Measurements from ENCODE around the gene REPS1.

The REPS1 gene

DNA sequence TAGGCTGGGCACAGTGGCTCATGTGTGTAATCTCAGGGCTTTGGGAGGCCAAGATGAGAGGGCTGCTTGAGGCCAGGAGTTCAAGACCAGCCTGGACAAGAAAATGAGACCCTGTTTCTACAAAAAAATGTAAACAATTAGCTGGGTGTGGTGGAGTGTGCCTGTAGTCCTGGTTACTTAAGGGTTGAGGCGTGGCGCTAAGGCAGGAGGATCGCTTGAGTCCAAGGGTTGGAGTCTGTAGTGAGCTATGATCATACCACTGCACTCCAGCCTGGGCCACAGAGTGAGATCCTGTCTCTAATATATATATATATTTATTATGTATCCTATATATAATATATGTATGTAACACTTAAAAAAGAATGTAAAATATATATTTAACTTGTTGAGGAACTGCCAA, 32.6 kb upstream of the REPS1 start:
- Histone ChIP-seq H3K4me3 (ENCODE audit: low read depth in 1 of 2, low read length in 2 of 2) (no peak overlapping the region), H3K9me3 (ENCODE audit: control insufficient read depth in 1 of 2, low read length in 2 of 2) (no peaks in the 10 kb centered on the region), H3K27me3 (ENCODE audit: control insufficient read depth in 1 of 2, insufficient read depth in 2 of 2, low read length in 2 of 2) (no peaks in the 10 kb centered on the region), H3K9ac (ENCODE audit: low read depth in 1 of 2, low read length in 2 of 2) (no peak overlapping the region), H3K36me3 (ENCODE audit: control insufficient read depth in 1 of 2, insufficient read depth in 2 of 2, low read length in 2 of 2) (no peaks in the 10 kb centered on the region), H3K27ac (ENCODE audit: low read depth, low read length) (no peak overlapping the region), H3K4me1 (ENCODE audit: control insufficient read depth in 1 of 2, insufficient read depth in 2 of 2, low read length in 2 of 2) (no peaks in the 10 kb centered on the region)

DNA sequence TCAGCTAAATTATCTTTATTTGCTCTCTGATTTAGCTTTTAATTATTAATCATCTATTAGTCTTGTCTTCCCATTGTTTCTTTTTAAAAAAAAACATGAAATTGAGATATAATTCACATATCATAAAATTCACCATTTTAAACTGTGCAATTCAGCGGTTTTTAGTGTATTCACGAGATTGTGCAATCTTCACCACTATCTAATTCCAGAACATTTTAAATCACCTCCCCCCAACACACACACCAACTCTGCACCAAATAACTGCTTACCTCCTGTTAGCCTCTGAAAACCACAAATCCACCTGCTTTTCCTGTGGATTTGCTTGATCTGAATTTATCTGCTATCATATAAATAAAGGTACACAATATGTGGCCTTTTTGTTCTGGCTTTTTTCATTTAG, 31.7 kb upstream of the REPS1 start:
- Histone ChIP-seq H3K27me3 (ENCODE audit: control insufficient read depth in 1 of 2, insufficient read depth in 2 of 2, low read length in 2 of 2) (no peaks in the 10 kb centered on the region), H3K36me3 (ENCODE audit: control insufficient read depth in 1 of 2, insufficient read depth in 2 of 2, low read length in 2 of 2) (no peaks in the 10 kb centered on the region), H3K4me3 (ENCODE audit: low read depth in 1 of 2, low read length in 2 of 2) (no peak overlapping the region), H3K4me1 (ENCODE audit: control insufficient read depth in 1 of 2, insufficient read depth in 2 of 2, low read length in 2 of 2) (no peaks in the 10 kb centered on the region), H3K27ac (ENCODE audit: low read depth, low read length) (no peak overlapping the region), H3K9ac (ENCODE audit: low read depth in 1 of 2, low read length in 2 of 2) (no peak overlapping the region), H3K9me3 (ENCODE audit: control insufficient read depth in 1 of 2, low read length in 2 of 2) (no peaks in the 10 kb centered on the region)

DNA sequence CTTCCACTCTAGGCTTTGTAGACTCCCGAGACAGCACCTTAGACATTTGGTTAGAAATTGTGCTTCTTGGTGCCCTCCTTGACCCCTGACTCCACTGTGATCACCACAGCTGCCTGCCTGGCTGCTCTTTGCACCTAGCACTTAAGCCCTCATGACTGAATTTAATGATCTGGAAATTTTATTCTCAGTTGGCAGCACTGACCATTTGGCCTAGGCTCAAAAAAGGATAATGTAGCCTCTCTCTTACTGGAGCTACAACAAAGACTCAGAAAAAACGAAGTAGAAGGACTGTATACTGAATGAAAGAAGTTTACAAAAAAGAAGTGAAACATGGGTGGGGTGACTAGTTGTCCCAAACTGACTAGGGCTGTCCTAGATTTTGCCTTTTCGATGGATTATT, 29.2 kb upstream of the REPS1 start:
- Histone ChIP-seq H3K9ac (ENCODE audit: low read depth in 1 of 2, low read length in 2 of 2) (no peak overlapping the region), H3K4me3 (ENCODE audit: low read depth in 1 of 2, low read length in 2 of 2) (no peak overlapping the region), H3K36me3 (ENCODE audit: control insufficient read depth in 1 of 2, insufficient read depth in 2 of 2, low read length in 2 of 2) (no peaks in the 10 kb centered on the region), H3K4me1 (ENCODE audit: control insufficient read depth in 1 of 2, insufficient read depth in 2 of 2, low read length in 2 of 2) (no peaks in the 10 kb centered on the region), H3K9me3 (ENCODE audit: control insufficient read depth in 1 of 2, low read length in 2 of 2) (no peaks in the 10 kb centered on the region), H3K27ac (ENCODE audit: low read depth, low read length) (no peak overlapping the region), H3K27me3 (ENCODE audit: control insufficient read depth in 1 of 2, insufficient read depth in 2 of 2, low read length in 2 of 2) (no peaks in the 10 kb centered on the region)

DNA sequence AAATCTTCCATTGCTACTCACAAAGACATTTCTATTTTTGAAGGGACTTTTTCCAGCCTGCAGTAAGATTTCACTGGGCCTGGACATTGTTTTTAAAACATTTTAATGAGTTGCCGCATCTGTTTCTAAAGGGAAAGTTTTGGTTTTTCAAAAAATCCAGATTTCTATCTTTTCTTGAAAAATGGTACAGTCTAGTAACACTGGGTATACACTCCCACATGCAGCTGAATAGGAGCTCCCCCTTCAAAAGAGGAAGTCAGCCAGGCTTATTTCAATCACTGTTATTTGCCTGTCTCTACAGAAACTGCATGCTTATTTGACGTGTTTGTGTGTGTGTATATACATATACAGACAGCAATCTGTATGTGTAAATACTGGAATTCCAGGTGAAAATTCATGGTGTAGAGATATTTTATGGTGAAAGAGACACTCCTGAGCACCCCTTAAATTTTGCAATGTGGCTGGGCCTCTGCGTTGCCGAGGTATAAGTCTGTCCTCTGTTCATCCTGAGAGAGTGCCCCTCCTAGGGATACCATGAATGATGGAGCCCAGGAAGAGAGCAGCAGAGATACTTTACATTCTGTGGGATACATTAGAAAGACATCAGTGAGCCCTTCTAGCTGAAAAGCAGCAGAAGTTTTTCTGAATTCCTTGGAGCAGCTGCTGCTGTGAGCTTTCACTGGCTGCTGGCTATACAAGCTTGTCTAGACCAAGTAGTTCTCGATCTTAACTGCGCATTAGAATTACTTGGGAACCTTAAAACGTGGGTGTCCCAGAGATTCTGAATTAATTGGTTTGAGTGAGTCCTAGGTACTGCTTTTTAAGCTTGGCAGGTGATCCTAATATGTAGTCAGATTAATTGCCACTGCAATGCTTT, 28.5 kb upstream of the REPS1 start:
- Histone ChIP-seq H3K27me3 (ENCODE audit: control insufficient read depth in 1 of 2, insufficient read depth in 2 of 2, low read length in 2 of 2) (no peaks in the 10 kb centered on the region), H3K4me1 (ENCODE audit: control insufficient read depth in 1 of 2, insufficient read depth in 2 of 2, low read length in 2 of 2) (no peaks in the 10 kb centered on the region), H3K27ac (ENCODE audit: low read depth, low read length) (no peak overlapping the region), H3K9ac (ENCODE audit: low read depth in 1 of 2, low read length in 2 of 2) (no peak overlapping the region), H3K4me3 (ENCODE audit: low read depth in 1 of 2, low read length in 2 of 2) (no peak overlapping the region), H3K36me3 (ENCODE audit: control insufficient read depth in 1 of 2, insufficient read depth in 2 of 2, low read length in 2 of 2) (no peaks in the 10 kb centered on the region), H3K9me3 (ENCODE audit: control insufficient read depth in 1 of 2, low read length in 2 of 2) (no peaks in the 10 kb centered on the region)

DNA sequence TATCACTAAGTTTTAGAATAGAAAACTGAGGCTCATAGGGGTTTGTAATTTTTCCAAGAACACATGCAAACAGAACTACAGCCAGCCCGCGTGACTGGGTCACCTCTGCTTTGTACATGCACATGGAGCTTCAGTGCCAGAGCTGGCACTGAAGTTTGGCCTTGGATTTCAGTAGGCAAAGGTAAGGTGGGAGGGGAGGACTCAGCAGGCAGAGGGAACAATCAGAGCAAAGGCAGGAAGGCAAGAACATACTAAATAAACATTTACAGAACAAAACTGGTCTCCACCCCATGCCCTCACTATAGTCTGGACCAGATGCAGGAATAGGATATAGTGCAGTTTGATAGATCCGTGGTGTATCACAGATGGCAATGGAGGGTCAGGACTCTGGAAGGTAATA, 26.9 kb upstream of the REPS1 start:
- H3K9ac ChIP-seq (ENCODE audit: low read depth in 1 of 2, low read length in 2 of 2) = no peak overlapping the region
- H3K36me3 ChIP-seq (ENCODE audit: control insufficient read depth in 1 of 2, insufficient read depth in 2 of 2, low read length in 2 of 2) = no peaks in the 10 kb centered on the region
- no peaks in the 10 kb centered on the region for H3K27me3 ChIP-seq (ENCODE audit: control insufficient read depth in 1 of 2, insufficient read depth in 2 of 2, low read length in 2 of 2)
- no peaks in the 10 kb centered on the region for H3K9me3 ChIP-seq (ENCODE audit: control insufficient read depth in 1 of 2, low read length in 2 of 2)
- H3K4me3 ChIP-seq (ENCODE audit: low read depth in 1 of 2, low read length in 2 of 2) = no peak overlapping the region
- no peaks in the 10 kb centered on the region for H3K4me1 ChIP-seq (ENCODE audit: control insufficient read depth in 1 of 2, insufficient read depth in 2 of 2, low read length in 2 of 2)
- H3K27ac ChIP-seq (ENCODE audit: low read depth, low read length) = no peak overlapping the region

DNA sequence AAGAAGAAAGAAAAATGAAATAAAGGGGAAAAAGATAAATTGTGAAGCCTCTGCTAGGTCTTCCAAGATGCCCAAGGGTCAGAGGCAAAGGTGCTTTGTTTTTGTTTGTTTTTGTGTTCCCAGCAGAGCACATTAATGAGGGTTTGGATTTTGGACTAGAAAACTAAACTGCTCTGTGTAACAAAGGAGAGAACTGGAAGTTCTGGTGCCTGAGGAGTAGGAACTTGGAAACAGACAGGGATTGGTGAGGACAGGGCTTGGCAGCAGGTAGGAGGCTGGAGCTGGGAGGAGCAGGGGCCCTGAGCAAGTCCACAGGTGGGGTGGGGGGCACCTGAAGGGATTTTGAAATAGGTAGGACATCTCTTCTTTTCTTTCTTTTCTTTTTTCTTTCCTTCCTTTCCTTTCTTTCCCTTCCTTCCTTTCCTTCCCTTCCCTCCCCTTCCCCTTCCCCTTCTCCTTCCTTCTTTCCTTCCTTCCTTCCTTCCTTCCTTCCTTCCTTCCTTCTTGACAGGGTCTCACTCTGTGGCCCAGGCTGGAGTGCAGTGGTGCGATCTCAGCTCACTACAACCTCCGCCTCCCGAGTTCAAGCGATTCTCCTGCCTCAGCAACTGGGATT, 25.2 kb upstream of the REPS1 start:
- no peaks in the 10 kb centered on the region for H3K36me3 ChIP-seq (ENCODE audit: control insufficient read depth in 1 of 2, insufficient read depth in 2 of 2, low read length in 2 of 2)
- H3K27ac ChIP-seq (ENCODE audit: low read depth, low read length) = no peak overlapping the region

DNA sequence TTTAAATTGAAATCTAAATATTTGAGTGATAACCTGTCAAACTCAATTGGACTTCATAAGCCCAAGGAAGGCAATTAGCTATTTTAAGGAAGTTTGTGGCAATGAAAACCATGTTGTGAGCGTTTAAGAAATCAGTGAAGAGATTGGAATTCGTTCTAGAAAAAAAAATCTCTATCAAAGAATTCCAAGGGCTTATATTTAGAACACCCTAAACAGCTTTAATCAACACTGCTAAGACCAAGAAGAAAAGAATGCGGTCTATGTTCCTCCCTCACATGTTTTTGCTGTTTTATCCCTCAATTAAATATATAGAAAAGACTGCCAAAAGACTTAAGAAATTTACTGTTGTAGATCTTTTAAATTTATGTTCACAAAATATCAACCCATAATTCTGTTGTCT, 23.9 kb upstream of the REPS1 start:
- no peak overlapping the region for H3K4me3 ChIP-seq (ENCODE audit: low read depth in 1 of 2, low read length in 2 of 2)
- H3K4me1 ChIP-seq (ENCODE audit: control insufficient read depth in 1 of 2, insufficient read depth in 2 of 2, low read length in 2 of 2) = no peaks in the 10 kb centered on the region
- H3K27me3 ChIP-seq (ENCODE audit: control insufficient read depth in 1 of 2, insufficient read depth in 2 of 2, low read length in 2 of 2) = no peaks in the 10 kb centered on the region
- H3K9me3 ChIP-seq (ENCODE audit: control insufficient read depth in 1 of 2, low read length in 2 of 2) = no peaks in the 10 kb centered on the region
- H3K36me3 ChIP-seq (ENCODE audit: control insufficient read depth in 1 of 2, insufficient read depth in 2 of 2, low read length in 2 of 2) = no peaks in the 10 kb centered on the region
- H3K27ac ChIP-seq (ENCODE audit: low read depth, low read length) = no peak overlapping the region
- no peak overlapping the region for H3K9ac ChIP-seq (ENCODE audit: low read depth in 1 of 2, low read length in 2 of 2)

More for the DNA sequence above, 25.2 kb upstream of the REPS1 start:
- H3K4me3 ChIP-seq (ENCODE audit: low read depth in 1 of 2, low read length in 2 of 2) = no peak overlapping the region
- H3K4me1 ChIP-seq (ENCODE audit: control insufficient read depth in 1 of 2, insufficient read depth in 2 of 2, low read length in 2 of 2) = no peaks in the 10 kb centered on the region
- H3K9ac ChIP-seq (ENCODE audit: low read depth in 1 of 2, low read length in 2 of 2) = no peak overlapping the region
- H3K9me3 ChIP-seq (ENCODE audit: control insufficient read depth in 1 of 2, low read length in 2 of 2) = no peaks in the 10 kb centered on the region
- H3K27me3 ChIP-seq (ENCODE audit: control insufficient read depth in 1 of 2, insufficient read depth in 2 of 2, low read length in 2 of 2) = no peaks in the 10 kb centered on the region

DNA sequence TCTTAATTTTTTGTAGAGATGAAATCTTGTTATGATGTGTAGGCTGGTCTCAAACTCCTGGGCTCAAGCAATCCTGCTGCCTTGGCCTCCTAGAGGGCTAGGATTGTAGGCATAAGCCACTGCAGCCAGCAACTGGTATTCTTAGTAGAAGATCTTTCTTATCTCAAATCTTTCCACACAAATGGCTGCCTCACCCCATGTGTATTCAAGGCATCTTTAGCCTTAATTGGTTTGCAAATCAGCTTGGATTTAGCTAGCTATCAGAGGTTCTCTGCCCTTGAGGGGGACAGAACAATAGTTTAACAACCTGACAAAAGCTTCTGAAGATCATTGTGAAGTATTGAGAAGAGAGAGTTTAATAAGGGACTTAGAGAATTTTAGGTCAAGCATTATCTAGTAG, 22.6 kb upstream of the REPS1 start:
- H3K27ac ChIP-seq (ENCODE audit: low read depth, low read length) = no peak overlapping the region
- no peaks in the 10 kb centered on the region for H3K27me3 ChIP-seq (ENCODE audit: control insufficient read depth in 1 of 2, insufficient read depth in 2 of 2, low read length in 2 of 2)
- H3K4me1 ChIP-seq (ENCODE audit: control insufficient read depth in 1 of 2, insufficient read depth in 2 of 2, low read length in 2 of 2) = no peaks in the 10 kb centered on the region
- H3K4me3 ChIP-seq (ENCODE audit: low read depth in 1 of 2, low read length in 2 of 2) = no peak overlapping the region
- no peak overlapping the region for H3K9ac ChIP-seq (ENCODE audit: low read depth in 1 of 2, low read length in 2 of 2)
- H3K36me3 ChIP-seq (ENCODE audit: control insufficient read depth in 1 of 2, insufficient read depth in 2 of 2, low read length in 2 of 2) = no peaks in the 10 kb centered on the region
- no peaks in the 10 kb centered on the region for H3K9me3 ChIP-seq (ENCODE audit: control insufficient read depth in 1 of 2, low read length in 2 of 2)

DNA sequence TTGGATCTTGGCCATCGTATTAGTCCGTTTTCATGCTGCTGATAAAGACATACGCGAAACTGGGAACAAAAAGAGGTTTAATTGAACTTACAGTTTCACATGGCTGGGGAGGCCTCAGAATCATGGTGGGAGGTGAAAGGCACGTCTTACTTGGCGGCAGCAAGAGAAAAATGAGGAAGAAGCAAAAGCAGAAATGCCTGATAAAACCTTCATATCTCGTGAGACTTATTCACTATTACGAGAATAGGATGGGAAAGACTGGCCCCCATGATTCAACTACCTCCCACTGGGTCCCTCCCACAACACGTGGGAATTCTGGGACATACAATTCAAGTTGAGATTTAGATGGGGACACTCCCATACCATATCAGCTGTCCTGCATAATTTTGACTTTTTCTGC, 20.1 kb upstream of the REPS1 start:
- Histone ChIP-seq H3K4me3 (ENCODE audit: low read depth in 1 of 2, low read length in 2 of 2) (no peak overlapping the region), H3K9ac (ENCODE audit: low read depth in 1 of 2, low read length in 2 of 2) (no peak overlapping the region), H3K9me3 (ENCODE audit: control insufficient read depth in 1 of 2, low read length in 2 of 2) (no peaks in the 10 kb centered on the region), H3K27me3 (ENCODE audit: control insufficient read depth in 1 of 2, insufficient read depth in 2 of 2, low read length in 2 of 2) (no peaks in the 10 kb centered on the region), H3K4me1 (ENCODE audit: control insufficient read depth in 1 of 2, insufficient read depth in 2 of 2, low read length in 2 of 2) (no peaks in the 10 kb centered on the region), H3K36me3 (ENCODE audit: control insufficient read depth in 1 of 2, insufficient read depth in 2 of 2, low read length in 2 of 2) (no peaks in the 10 kb centered on the region), H3K27ac (ENCODE audit: low read depth, low read length) (no peak overlapping the region)

DNA sequence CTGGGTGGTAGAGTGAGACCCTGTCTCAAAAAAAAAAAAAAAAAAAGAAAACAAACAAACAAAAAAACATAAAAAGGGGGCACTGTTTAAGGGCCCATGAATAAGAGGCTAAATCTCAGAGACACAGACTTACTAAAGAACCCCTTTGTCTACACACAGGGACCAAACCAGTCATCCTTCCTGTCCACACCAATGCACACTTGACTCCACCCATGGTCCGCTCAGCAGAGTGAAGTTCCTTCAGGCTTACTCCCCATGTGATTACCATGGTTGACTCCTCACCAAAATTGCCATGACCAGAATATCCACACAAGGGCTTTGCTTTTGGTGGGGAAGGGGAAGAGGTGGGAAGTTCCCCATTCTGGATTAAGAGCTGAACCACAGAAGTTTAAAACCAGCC, 19.4 kb upstream of the REPS1 start:
- Histone ChIP-seq H3K36me3 (ENCODE audit: control insufficient read depth in 1 of 2, insufficient read depth in 2 of 2, low read length in 2 of 2) (no peaks in the 10 kb centered on the region), H3K9me3 (ENCODE audit: control insufficient read depth in 1 of 2, low read length in 2 of 2) (no peaks in the 10 kb centered on the region), H3K27ac (ENCODE audit: low read depth, low read length) (no peak overlapping the region), H3K9ac (ENCODE audit: low read depth in 1 of 2, low read length in 2 of 2) (no peak overlapping the region), H3K4me3 (ENCODE audit: low read depth in 1 of 2, low read length in 2 of 2) (no peak overlapping the region), H3K4me1 (ENCODE audit: control insufficient read depth in 1 of 2, insufficient read depth in 2 of 2, low read length in 2 of 2) (no peaks in the 10 kb centered on the region), H3K27me3 (ENCODE audit: control insufficient read depth in 1 of 2, insufficient read depth in 2 of 2, low read length in 2 of 2) (no peaks in the 10 kb centered on the region)

Data from duodenal mucosa (tissue), 2 donors.